ENCODE results near the gene TOP2B.

Gene TOP2B

GRCh38 chr3:25610779-25611178 lies 53.9 kb downstream of the TOP2B start:
- DNase-seq = no peak

GRCh38 chr3:25610167-25610566 lies 54.5 kb downstream of the TOP2B start:
- no peak for DNase-seq

GRCh38 chr3:25604107-25604805 lies 60.5 kb downstream of the TOP2B start:
- DNase-seq = no peak

GRCh38 chr3:25603703-25604102 lies 61.0 kb downstream of the TOP2B start:
- no peak for DNase-seq

- DNase-seq = no peak
These were observed 67.1 kb downstream of the TOP2B start for GRCh38 chr3:25597535-25598101.

GRCh38 chr3:25594007-25594502 lies 70.7 kb downstream of the TOP2B start:
- DNase-seq = no peak

- no peak for DNase-seq
These were observed 71.7 kb downstream of the TOP2B start for GRCh38 chr3:25593001-25593400.

GRCh38 chr3:25592510-25592968 lies 72.2 kb downstream of the TOP2B start:
- DNase-seq = no peak

- DNase-seq = no peak
These were observed 74.9 kb downstream of the TOP2B start for GRCh38 chr3:25589783-25590258.

- DNase-seq = no peak
These were observed 75.5 kb downstream of the TOP2B start for GRCh38 chr3:25589104-25589782.

- no peak for DNase-seq
These were observed 76.1 kb downstream of the TOP2B start for GRCh38 chr3:25588441-25589103.

GRCh38 chr3:25587975-25588374 lies 76.7 kb downstream of the TOP2B start:
- no peak for DNase-seq

- no peak for DNase-seq
These were observed 77.2 kb downstream of the TOP2B start for GRCh38 chr3:25587526-25587925.

- DNase-seq = no peak
These were observed 77.6 kb downstream of the TOP2B start for GRCh38 chr3:25587094-25587493.

GRCh38 chr3:25586553-25586952 lies 78.2 kb downstream of the TOP2B start:
- no peak for DNase-seq

GRCh38 chr3:25586167-25586505 lies 78.6 kb downstream of the TOP2B start:
- DNase-seq = no peak

- no peak for DNase-seq
These were observed 79.1 kb downstream of the TOP2B start for GRCh38 chr3:25585361-25586166.

GRCh38 chr3:25584011-25584789 lies 80.5 kb downstream of the TOP2B start:
- no peak for DNase-seq

GRCh38 chr3:25583343-25583742 lies 81.4 kb downstream of the TOP2B start:
- no peak for DNase-seq

- DNase-seq = no peak
These were observed 82.5 kb downstream of the TOP2B start for GRCh38 chr3:25582242-25582641.

- no peak for DNase-seq
These were observed 82.9 kb downstream of the TOP2B start for GRCh38 chr3:25581823-25582222.

GRCh38 chr3:25581335-25581734 lies 83.4 kb downstream of the TOP2B start:
- no peak for DNase-seq

Data from activated T-cell treated with anti-CD3 and anti-CD28 coated beads, Interleukin-2, amount 50 U/mL, for 1 hour (primary cell).